ENCODE measurements around the gene CGB1.

Gene CGB1

GRCh38 chr19:49020931-49021895 is 15.5 kb downstream of the CGB1 start:
- DNase-seq (ENCODE audit: low read depth): peak; percentile 60

- DNase-seq (ENCODE audit: low read depth): no peak
Measured at GRCh38 chr19:49020342-49020741, 16.4 kb downstream of the CGB1 start.

GRCh38 chr19:49019242-49019932 is 17.3 kb downstream of the CGB1 start:
- DNase-seq (ENCODE audit: low read depth): peak; percentile 75

GRCh38 chr19:49018388-49019241 is 18.1 kb downstream of the CGB1 start:
- DNase-seq (ENCODE audit: low read depth): peak; percentile 23

- peak; percentile 71 for DNase-seq (ENCODE audit: low read depth)
Measured at GRCh38 chr19:49017666-49018351, 18.9 kb downstream of the CGB1 start.

- DNase-seq (ENCODE audit: low read depth): no peak
Measured at GRCh38 chr19:49017041-49017665, 19.5 kb downstream of the CGB1 start, which contains the start of gene LHB. Gene LHB, minus strand, starts transcription at chr19:49017091. Its CDS starts 10 bp downstream, at chr19:49017081.

- DNase-seq (ENCODE audit: low read depth): no peak
Measured at GRCh38 chr19:49016067-49016839, 20.4 kb downstream of the CGB1 start.

GRCh38 chr19:49014870-49015255 is 21.8 kb downstream of the CGB1 start:
- DNase-seq (ENCODE audit: low read depth): no peak

- DNase-seq (ENCODE audit: low read depth): no peak
Measured at GRCh38 chr19:49014123-49014869, 22.4 kb downstream of the CGB1 start.

GRCh38 chr19:49011194-49011593 is 25.5 kb downstream of the CGB1 start:
- no peak for DNase-seq (ENCODE audit: low read depth)

GRCh38 chr19:49010453-49010852 is 26.2 kb downstream of the CGB1 start:
- no peak for DNase-seq (ENCODE audit: low read depth)

GRCh38 chr19:49009828-49010227 is 26.9 kb downstream of the CGB1 start:
- DNase-seq (ENCODE audit: low read depth): no peak

GRCh38 chr19:49006905-49007304 is 29.8 kb downstream of the CGB1 start:
- DNase-seq (ENCODE audit: low read depth): no peak

GRCh38 chr19:49004964-49005614 is 31.6 kb downstream of the CGB1 start:
- DNase-seq (ENCODE audit: low read depth): no peak

GRCh38 chr19:49004133-49004532 is 32.6 kb downstream of the CGB1 start:
- no peak for DNase-seq (ENCODE audit: low read depth)

- DNase-seq (ENCODE audit: low read depth): peak; percentile 73
Measured at GRCh38 chr19:48999481-49000325, 37.0 kb downstream of the CGB1 start.

- DNase-seq (ENCODE audit: low read depth): peak; percentile 61
Measured at GRCh38 chr19:48997972-48998371, 38.7 kb downstream of the CGB1 start.

GRCh38 chr19:48994035-48994386 is 42.7 kb downstream of the CGB1 start:
- DNase-seq (ENCODE audit: low read depth): no peak
